Measurements from ENCODE around the gene FARP1.

FARP1 gene

GRCh38 chr13:98420554-98421175 is 277.8 kb downstream of the FARP1 start:
- no peak for DNase-seq (ENCODE audit: low read depth in 3 of 3)

GRCh38 chr13:98422046-98422445 is 279.2 kb downstream of the FARP1 start:
- no peak for DNase-seq (ENCODE audit: low read depth in 3 of 3)

GRCh38 chr13:98423417-98423816 is 280.5 kb downstream of the FARP1 start:
- no peak for DNase-seq (ENCODE audit: low read depth in 3 of 3)

GRCh38 chr13:98427331-98427995 is 284.6 kb downstream of the FARP1 start:
- DNase-seq (ENCODE audit: low read depth in 3 of 3): no peak

- DNase-seq (ENCODE audit: low read depth in 3 of 3): no peak
Observed at GRCh38 chr13:98428256-98428966, 285.5 kb downstream of the FARP1 start.

GRCh38 chr13:98429081-98429480 is 286.2 kb downstream of the FARP1 start:
- DNase-seq (ENCODE audit: low read depth in 3 of 3): no peak

GRCh38 chr13:98429531-98429930 is 286.6 kb downstream of the FARP1 start:
- DNase-seq (ENCODE audit: low read depth in 3 of 3): no peak

GRCh38 chr13:98429977-98430736 is 287.3 kb downstream of the FARP1 start:
- DNase-seq (ENCODE audit: low read depth in 3 of 3): no peak

- no peak for DNase-seq (ENCODE audit: low read depth in 3 of 3)
Observed at GRCh38 chr13:98432638-98433037, 289.7 kb downstream of the FARP1 start.

GRCh38 chr13:98433654-98434053 is 290.8 kb downstream of the FARP1 start:
- no peak for DNase-seq (ENCODE audit: low read depth in 3 of 3)

GRCh38 chr13:98434060-98434459 is 291.2 kb downstream of the FARP1 start:
- no peak for DNase-seq (ENCODE audit: low read depth in 3 of 3)

GRCh38 chr13:98435376-98435775 is 292.5 kb downstream of the FARP1 start:
- no peak for DNase-seq (ENCODE audit: low read depth in 3 of 3)

- no peak for DNase-seq (ENCODE audit: low read depth in 3 of 3)
Observed at GRCh38 chr13:98436233-98436910, 293.5 kb downstream of the FARP1 start.

GRCh38 chr13:98438246-98439125 is 295.6 kb downstream of the FARP1 start:
- no peak for DNase-seq (ENCODE audit: low read depth in 3 of 3)

- no peak for DNase-seq (ENCODE audit: low read depth in 3 of 3)
Observed at GRCh38 chr13:98439126-98439828, 296.4 kb downstream of the FARP1 start.

GRCh38 chr13:98439896-98440295 is 297.0 kb downstream of the FARP1 start:
- DNase-seq (ENCODE audit: low read depth in 3 of 3): no peak

- DNase-seq (ENCODE audit: low read depth in 3 of 3): no peak
Observed at GRCh38 chr13:98440390-98441055, 297.6 kb downstream of the FARP1 start.

GRCh38 chr13:98441056-98441676 is 298.3 kb downstream of the FARP1 start:
- no peak for DNase-seq (ENCODE audit: low read depth in 3 of 3)

All from stimulated activated CD4-positive, alpha-beta T cell treated with anti-CD3 and anti-CD28 coated beads, TNF-alpha, amount 100 ng/mL, for 24 hours (primary cell).